K562 (cell line): ENCODE measurements around the gene TMEM86B. TPM values are rescaled to one million over a fixed set of nuclear protein-coding genes. Genes with fewer than 3 reads are reported as not detected.

Source experiments
- CREB1 ChIP-seq, 2 experiments: sonication (generic) in 1 of 2; formaldehyde crosslinking in 1 of 2; IDR thresholded peaks; 2 replicates each; pipeline versions ENCODE4 v1.6.1 to v1.8.0; 2012 to 2022; ENCODE audit warnings: inconsistent platforms in 1 of 2, mild to moderate bottlenecking in 1 of 2, missing genetic modification reagents in 1 of 2, moderate library complexity in 1 of 2
- CREB3L1 ChIP-seq: fragments of 450-650 bp; IDR thresholded peaks from 2 replicates; pipeline ENCODE4 v1.6.1; 2014; ENCODE audit warnings: low read depth, mild to moderate bottlenecking, moderate library complexity, borderline replicate concordance
- NFE2L1 ChIP-seq: fragments of 450-650 bp; IDR thresholded peaks from 2 replicates; pipeline ENCODE4 v1.6.1; 2016; ENCODE audit warnings: missing genetic modification characterization, low read depth, mild to moderate bottlenecking, missing compliant biosample characterization, moderate library complexity, borderline replicate concordance
- RBM22 ChIP-seq: fragments of 200-400 bp; formaldehyde crosslinking; IDR thresholded peaks from 2 replicates; pipeline ENCODE4 v1.6.1; 2018; ENCODE audit warnings: low read length, low read depth; ENCODE audit not compliant: poor library complexity, severe bottlenecking
- RBM25 ChIP-seq: fragments of 200-400 bp; formaldehyde crosslinking; IDR thresholded peaks from 2 replicates; pipeline ENCODE4 v1.6.1; 2018; ENCODE audit warnings: low read length, low read depth, moderate library complexity; ENCODE audit not compliant: severe bottlenecking
- REST ChIP-seq, 2 experiments: fragments of 450-650 bp; formaldehyde crosslinking in 1 of 2; IDR thresholded peaks; 2 replicates each; pipeline versions ENCODE4 v1.4.0 to v1.6.1; 2014 to 2020; ENCODE audit warnings: mild to moderate bottlenecking in 2 of 2, borderline replicate concordance in 1 of 2, low read depth in 1 of 2
- TCF3 ChIP-seq: sonication (generic); formaldehyde crosslinking; IDR thresholded peaks from 2 replicates; pipeline ENCODE4 v1.4.0; 2020; ENCODE audit warnings: mild to moderate bottlenecking, missing genetic modification reagents
- TFAP4 ChIP-seq: sonication (generic); formaldehyde crosslinking; IDR thresholded peaks from 2 replicates; pipeline ENCODE4 v1.8.0; 2022; ENCODE audit warnings: missing genetic modification reagents, mild to moderate bottlenecking, moderate library complexity, borderline replicate concordance
- ZNF280A ChIP-seq: fragments of 450-650 bp; IDR thresholded peaks from 2 replicates; pipeline ENCODE4 v1.6.1; 2018; ENCODE audit warnings: mild to moderate bottlenecking, low read depth; ENCODE audit not compliant: partially characterized antibody
- ZNF445 ChIP-seq: fragments of 250-450 bp; sonication (Bioruptor Pico); IDR thresholded peaks from 2 replicates; pipeline ENCODE4 v1.4.0; 2020; ENCODE audit warnings: low read depth, mild to moderate bottlenecking, moderate library complexity
- polyA plus RNA-seq, 8 experiments: library from polyadenylated mRNA; depleted of rRNA in 4 of 8; stranded (reverse) in 5 of 8; unstranded in 3 of 8; fragments of >200 nt; fragmentation: Nextera tagmentation in 2 of 8; fragmentation: Illumina TruSeq in 1 of 8; extraction: Ambion mirVana in 2 of 8; extraction: Trizol in 1 of 8; gene quantifications; 2 replicates each; pipeline versions ENCODE4 v1.2.1 to v1.2.3, GENCODE V29; 2011 to 2014; ENCODE audit warnings: inconsistent platforms in 1 of 8, missing spikeins in 1 of 8
- total RNA-seq, 7 experiments: library from RNA; depleted of rRNA in 6 of 7; stranded (reverse); fragments of >200 nt in 6 of 7; fragmentation: Illumina TruSeq in 2 of 7; extraction: Trizol in 2 of 7; gene quantifications; 2 replicates each; pipeline versions ENCODE4 v1.2.1 to v1.2.3, GENCODE V29; 2011 to 2021; ENCODE audit warnings: low replicate concordance in 1 of 7

Gene TMEM86B
- total and polyA plus RNA-seq, 9 of the 15 experiments (the other 6 are each of a cell fraction or from before 2014, with no cell fraction given) = 0.28 to 7.9 (median 2.1) TPM

GRCh38 chr19:55206664-55207500 is 21.7 kb downstream of the TMEM86B start (continued):
- TF ChIP-seq REST (IDR thresholded peaks at IDR 0.05; ENCODE audit: borderline replicate concordance) (peak; percentile 72), REST (CRISPR knock-in tag; IDR thresholded peaks at IDR 0.05; ENCODE audit: low read depth) (peak; percentile 69), CREB1 (IDR thresholded peaks at IDR 0.05) (no peak), CREB1 (CRISPR knock-in tag; IDR thresholded peaks at IDR 0.05) (no peak), NFE2L1 (tag) (no peak), TFAP4 (CRISPR knock-in tag) (peak; percentile 94), TCF3 (no peak; the same call in 1 of the 2 replicates), RBM25 (no peak), ZNF445 (CRISPR knock-in tag) (no peak), RBM22 (no peak), ZNF280A (no peak), CREB3L1 (peak; percentile 28; the same call in 1 of the 2 replicates)
